GM19467 (cell line): Measurements from ENCODE around the gene FGD5.

Experiments
- ATAC-seq: cut with Tn5 transposase; IDR thresholded peaks from one replicate; pipeline ENCODE4 v1.9.1; 2021; ENCODE audit warnings: mild to moderate bottlenecking, moderate library complexity; ENCODE audit not compliant: unreplicated experiment

FGD5 gene

GRCh38 chr3:14957925-14958324 is 139.2 kb downstream of the FGD5 start:
- no peak for ATAC-seq

- no peak for ATAC-seq
Observed at GRCh38 chr3:14959359-14959943, 140.7 kb downstream of the FGD5 start.

- ATAC-seq: no peak
Observed at GRCh38 chr3:14962762-14963161, 144.0 kb downstream of the FGD5 start.

GRCh38 chr3:14967285-14967684 is 148.5 kb downstream of the FGD5 start:
- no peak for ATAC-seq

GRCh38 chr3:14969671-14970070 is 150.9 kb downstream of the FGD5 start:
- no peak for ATAC-seq

- ATAC-seq: no peak
Observed at GRCh38 chr3:14976317-14976716, 157.6 kb downstream of the FGD5 start.

GRCh38 chr3:14980689-14981088 is 161.9 kb downstream of the FGD5 start:
- no peak for ATAC-seq
